GM12878 (cell line): ENCODE data around the gene ANKMY1.

Experiments
- CEBPB ChIP-seq, 2 experiments: fragments of 150-350 bp in 1 of 2; IDR thresholded peaks; 2 replicates each; pipeline ENCODE4 v1.6.1; 2012 to 2014; ENCODE audit warnings: low read depth in 2 of 2, low read length in 2 of 2, borderline replicate concordance in 1 of 2, inconsistent platforms in 1 of 2
- ZNF384 ChIP-seq: IDR thresholded peaks from 2 replicates; pipeline ENCODE4 v1.6.1; 2012; ENCODE audit warnings: low read depth, mild to moderate bottlenecking, low read length, improper control_type of control experiment, borderline replicate concordance
- TF ChIP-seq, protein P1 (sequence below), 3 experiments: IDR thresholded peaks in 2 of 3; conservative IDR thresholded peaks in 1 of 3; 2 replicates each; pipeline ENCODE4 v1.5.1; 2011; ENCODE audit warnings: low read depth in 3 of 3, low read length in 3 of 3, mild to moderate bottlenecking in 3 of 3, control low read depth in 2 of 3, moderate library complexity in 2 of 3, inconsistent platforms in 1 of 3, mixed read lengths in 1 of 3; ENCODE audit not compliant: control insufficient read depth in 2 of 3, insufficient read depth in 1 of 3; ENCODE audit errors: extremely low read depth in 1 of 3

DNA sequence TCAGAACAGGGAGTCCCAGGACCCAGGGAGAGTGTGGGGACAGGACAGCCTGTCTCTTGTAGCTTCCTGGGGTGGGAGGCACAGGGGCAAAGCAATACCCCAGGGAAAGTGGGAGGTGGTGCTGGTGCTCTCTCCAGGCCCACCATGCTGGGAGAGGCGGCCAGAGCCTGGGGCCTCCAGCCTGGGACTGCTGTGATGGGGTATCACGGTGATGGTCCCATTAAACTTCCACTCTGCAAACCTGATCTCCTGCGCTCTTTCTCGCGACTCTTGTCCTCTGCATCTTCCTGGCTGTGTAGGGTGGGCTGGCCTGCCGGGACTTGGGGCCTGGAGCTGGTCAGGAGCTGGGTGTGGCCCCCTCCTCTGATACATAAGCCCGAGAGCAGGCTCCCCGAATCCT, 20.7 kb upstream of the ANKMY1 start:
- TF ChIP-seq CEBPB (IDR thresholded peaks at IDR 0.05; ENCODE audit: borderline replicate concordance in 1 of 2, low read depth in 2 of 2, low read length in 2 of 2) (no peak), ZNF384 (no peak)
- TF ChIP-seq, protein P1, sequence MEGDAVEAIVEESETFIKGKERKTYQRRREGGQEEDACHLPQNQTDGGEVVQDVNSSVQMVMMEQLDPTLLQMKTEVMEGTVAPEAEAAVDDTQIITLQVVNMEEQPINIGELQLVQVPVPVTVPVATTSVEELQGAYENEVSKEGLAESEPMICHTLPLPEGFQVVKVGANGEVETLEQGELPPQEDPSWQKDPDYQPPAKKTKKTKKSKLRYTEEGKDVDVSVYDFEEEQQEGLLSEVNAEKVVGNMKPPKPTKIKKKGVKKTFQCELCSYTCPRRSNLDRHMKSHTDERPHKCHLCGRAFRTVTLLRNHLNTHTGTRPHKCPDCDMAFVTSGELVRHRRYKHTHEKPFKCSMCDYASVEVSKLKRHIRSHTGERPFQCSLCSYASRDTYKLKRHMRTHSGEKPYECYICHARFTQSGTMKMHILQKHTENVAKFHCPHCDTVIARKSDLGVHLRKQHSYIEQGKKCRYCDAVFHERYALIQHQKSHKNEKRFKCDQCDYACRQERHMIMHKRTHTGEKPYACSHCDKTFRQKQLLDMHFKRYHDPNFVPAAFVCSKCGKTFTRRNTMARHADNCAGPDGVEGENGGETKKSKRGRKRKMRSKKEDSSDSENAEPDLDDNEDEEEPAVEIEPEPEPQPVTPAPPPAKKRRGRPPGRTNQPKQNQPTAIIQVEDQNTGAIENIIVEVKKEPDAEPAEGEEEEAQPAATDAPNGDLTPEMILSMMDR (IDR thresholded peaks at IDR 0.05 in 2 of 3, conservative IDR thresholded peaks at IDR 0.05 in 1 of 3; ENCODE audit: control insufficient read depth in 2 of 3, extremely low read depth in 1 of 3, insufficient read depth in 1 of 3, low read depth in 3 of 3, low read length in 3 of 3): no peak
